ENCODE measurements around the gene TSKU.

TSKU gene

DNA sequence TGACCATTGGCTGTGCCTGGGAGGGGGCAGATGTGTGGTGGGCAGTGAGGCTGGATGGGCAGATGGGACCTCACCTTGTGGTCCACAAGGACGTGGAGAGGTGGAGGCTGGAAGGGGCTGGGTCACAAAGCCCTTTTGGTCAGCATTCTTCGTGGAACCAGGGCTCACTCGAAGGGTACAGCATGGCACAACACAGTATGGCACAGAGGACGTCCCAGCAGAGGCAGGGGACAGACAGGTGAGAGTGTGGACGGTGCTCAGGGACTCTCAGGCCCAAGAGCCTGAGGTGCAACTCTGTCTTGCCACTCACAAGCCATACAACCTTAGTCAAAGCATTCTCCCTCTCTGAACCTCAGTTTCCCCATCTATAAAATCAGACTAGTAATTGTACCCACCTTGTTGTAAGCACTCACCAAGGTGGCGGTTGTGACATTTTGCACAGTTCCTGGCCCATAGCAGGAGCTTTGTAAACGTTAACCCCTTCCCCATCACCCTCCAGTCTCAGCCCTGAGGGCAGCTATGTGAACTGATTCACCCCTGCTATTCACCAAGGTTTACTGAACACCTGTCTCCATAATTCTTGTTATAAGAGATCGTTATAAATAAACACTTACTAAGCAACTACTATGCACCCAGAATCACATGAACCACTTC is 11.6 kb upstream of the TSKU start:
- no peak for DNase-seq

DNA sequence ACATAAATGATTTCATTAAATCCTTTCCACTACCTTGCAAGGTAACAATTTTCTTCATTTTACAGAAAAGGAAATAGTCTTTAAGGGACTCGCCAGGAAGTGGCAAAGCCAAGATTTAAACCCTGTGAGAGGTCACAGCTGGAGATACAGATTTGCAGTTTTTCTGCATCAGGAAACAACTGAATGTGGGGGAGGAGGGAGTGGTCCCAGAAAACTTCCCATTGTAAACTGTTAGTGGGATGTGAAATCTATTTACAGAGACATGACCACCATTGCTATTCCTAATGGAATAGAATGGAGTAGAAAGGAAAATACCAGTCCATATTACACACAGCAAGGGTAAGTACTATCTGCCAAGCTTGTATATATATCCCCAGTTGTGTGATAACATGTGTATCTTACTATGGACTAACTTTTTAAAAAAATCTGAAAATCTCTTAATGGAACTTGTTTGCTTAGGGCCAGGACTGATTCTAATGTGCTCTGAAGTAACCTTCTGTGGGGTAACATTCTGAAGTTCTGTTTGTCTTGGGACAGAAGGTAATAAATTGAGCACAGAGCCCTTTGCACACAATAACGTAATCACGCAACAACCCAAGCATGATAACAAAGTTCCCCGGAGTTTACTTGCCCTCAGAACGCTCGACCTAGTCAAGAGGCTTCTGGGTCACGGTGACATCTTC is 10.9 kb upstream of the TSKU start:
- DNase-seq, result no peak

GRCh38 chr11:76772783-76773106 is 10.4 kb upstream of the TSKU start:
- DNase-seq, result no peak

- no peak for DNase-seq
Observed at GRCh38 chr11:76773921-76774361, 9.2 kb upstream of the TSKU start.

GRCh38 chr11:76776472-76776871 is 6.7 kb upstream of the TSKU start:
- no peak for DNase-seq

- DNase-seq, result no peak
Observed at GRCh38 chr11:76777305-76777704, 5.9 kb upstream of the TSKU start.

DNA sequence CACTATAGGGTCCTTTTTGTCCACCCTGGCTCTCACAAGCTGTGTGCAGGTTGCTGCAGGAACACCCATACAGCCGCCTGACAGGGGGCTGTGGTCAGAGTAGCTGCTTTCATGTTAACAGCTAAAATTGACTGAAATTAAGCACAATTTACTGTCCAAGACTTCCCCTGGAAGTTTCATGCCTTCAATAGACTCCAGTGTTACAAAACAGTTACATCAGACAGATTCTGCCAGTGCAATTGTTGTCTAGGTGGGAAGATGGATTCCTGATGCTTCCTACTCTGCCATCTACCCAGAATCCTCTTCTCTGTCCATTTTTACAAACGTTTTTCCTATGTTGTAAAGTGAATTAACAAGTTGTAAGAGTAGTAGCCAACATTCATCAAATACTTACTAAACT is 5.3 kb upstream of the TSKU start:
- DNase-seq, result no peak

DNA sequence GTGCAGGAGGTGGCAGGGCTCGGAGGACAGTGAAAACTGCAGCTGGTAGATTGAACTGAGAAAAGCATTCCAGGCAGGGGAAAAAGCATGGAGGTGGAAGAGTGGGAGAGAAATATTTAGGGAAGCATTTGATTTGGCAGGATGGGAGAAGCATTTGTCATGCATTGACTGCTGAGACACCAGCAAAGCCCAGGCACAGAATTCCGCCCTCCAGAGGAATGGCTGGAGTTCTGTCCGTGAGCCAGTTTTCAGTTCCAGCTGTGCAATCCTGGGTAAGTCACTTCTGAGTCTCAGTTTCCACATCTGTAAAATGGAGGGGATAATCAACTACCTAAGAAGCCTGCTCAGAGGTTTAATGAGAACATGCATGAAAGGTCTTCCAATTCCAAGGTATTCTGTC is 4.3 kb upstream of the TSKU start:
- DNase-seq, result no peak

DNA sequence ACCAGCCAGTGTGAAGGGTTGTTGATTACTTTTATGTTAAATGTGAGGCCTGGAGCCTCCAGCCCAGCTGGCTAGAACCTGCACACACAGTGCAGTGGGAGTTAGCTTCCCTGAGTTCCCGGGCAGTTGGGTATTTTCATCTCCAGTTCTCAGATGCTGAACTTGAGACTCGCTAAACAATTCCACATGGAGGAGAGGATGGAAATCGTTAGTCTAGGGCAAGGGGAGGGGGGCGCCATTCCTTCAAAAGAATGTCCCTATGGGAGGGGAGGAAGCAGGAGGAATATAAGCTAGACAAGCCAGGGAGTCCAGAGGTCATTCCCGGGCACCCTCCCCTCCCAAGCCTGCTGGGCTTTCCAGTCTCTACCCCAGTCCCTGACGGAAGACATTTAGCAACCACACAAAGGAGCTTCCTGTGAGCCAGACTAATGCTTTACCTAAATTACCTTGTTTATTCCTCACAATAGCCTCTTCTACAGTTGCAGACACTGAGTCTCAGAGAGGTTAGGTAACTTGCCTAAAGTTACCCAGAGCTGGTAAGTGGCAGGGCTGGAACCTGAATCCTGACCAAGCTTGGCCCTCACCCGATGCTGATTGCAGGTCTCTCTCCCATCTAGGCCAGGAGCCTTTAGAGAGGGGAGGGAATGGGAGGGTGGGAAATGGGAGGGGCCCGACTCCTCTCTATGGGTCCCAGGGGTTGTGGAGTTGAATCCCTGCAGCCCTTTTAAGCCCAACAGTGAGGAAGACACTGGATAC is 1.9 kb upstream of the TSKU start:
- no peak for DNase-seq

- no peak for DNase-seq
Observed at GRCh38 chr11:76781807-76782530, 1.2 kb upstream of the TSKU start.

GRCh38 chr11:76782531-76783293 is 444 bp upstream of the TSKU start:
- DNase-seq, result no peak

DNA sequence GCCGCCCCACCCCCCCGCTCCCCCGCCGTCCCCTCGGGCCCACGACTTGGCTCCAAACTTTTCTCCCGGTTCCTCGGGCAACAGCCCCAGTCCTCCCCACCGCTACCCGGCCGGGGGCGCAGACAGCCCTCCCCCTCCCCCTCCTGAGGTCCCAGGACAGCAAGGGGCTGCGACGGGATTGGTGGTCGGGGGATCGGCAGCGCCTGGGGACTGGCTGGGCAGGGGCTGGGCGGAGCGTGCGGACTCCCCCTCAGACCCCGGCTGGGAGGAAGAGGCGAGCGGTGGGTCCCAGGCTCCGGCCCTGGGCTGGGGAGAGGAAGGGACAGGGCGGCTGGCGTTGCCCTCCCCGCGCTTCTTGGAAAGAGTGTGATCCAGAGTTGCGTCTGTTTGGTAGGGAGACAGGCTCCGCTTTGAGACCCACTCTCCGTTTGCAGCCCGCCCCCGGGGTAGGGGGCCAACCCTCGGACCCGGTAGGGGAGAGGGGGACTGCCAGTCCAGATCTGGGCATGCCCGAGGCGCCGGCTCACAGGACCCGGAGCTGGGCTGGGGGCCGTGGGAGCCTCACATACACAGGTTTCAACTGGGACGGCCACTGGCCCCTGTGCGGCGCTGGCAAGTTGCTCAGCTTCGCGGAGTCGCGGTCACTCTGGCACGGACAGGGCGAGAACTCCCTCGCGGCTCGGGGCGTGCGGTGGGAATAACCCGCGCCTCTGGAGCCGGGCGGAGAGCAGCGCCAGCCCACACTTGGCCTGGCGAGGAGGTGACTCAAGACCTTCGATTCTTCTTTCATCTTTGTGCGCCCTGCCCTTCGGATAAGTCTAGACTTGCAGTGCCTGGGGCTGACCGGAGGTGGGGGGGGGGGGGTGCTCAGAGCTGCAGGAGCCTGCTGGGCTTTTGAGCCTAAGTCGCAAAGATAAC is 999 bp downstream of the TSKU start:
- no peak for DNase-seq

GRCh38 chr11:76785513-76785912 is 2.4 kb downstream of the TSKU start:
- no peak for DNase-seq

DNA sequence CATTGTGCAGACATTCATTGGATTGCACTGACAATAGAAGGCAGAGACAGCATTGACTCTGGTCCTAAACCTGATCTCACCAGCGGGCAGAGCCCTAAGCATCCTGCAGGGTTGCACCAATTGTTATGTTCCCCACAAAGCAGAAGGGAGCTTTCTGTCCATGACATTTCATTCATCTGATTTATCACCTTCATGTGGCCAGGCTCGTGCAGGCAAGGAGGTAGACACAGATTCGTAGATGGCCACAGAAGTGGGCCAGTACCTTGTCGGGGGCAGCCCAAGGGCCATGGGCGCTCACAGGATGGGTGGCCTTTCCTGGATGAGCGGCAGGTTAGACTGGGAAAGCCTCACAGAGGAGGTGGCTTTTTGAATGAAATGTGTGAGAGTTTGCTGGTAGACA is 2.9 kb downstream of the TSKU start:
- DNase-seq, result no peak

- no peak for DNase-seq
Observed at GRCh38 chr11:76786441-76787014, 3.4 kb downstream of the TSKU start.

DNA sequence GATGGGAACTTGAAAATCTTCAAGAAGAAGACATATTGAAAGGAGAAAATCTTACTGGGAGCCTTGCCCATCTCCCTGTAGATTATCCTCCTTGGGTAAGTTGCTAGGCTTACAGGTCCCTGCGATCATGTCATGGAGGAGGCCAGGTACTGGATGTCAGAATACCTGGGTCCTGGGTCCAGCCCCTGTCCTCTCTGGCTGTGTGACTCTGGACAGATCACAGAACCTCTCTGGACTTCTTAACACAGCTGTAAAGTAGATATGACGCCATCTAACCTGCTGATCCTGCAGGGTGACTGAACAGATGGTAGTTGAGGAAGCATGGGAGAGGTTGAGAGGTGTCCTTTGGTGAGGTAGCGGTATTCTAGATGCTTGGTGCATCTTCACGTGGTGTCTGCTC is 4.1 kb downstream of the TSKU start:
- no peak for DNase-seq

DNA sequence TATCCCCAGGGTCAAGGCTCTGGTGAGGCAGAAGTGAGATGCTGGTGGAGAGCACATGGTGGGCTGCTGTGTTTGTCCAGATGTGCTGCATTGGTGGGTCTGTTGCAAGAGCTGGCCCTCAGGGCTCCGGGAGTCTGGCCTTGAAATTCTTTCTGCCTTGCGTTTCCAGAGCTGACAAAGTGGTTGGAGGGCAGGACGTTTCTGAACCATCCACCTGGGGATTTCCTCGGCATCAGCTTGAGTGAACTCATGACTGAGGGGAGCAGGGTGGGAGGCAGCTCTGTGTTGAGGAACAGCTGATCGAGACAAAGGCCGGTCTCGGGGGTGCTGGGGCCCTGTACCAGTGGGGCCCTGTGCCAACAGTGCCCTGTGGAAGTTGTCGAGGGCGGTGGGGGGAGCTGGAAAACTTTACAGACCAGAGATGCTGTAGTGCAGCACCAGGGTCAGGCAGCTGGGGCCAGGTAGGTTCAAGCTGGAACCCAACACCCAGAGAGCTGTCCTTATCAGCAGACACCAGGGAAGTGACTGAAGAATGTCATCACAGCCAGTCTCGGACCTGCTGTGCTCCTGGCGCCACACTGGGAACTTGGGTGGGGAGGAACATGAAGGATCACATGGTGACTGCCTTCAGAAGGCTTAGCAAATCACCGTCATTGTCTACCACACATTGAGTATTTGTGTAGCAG is 4.9 kb downstream of the TSKU start:
- DNase-seq, result no peak

DNA sequence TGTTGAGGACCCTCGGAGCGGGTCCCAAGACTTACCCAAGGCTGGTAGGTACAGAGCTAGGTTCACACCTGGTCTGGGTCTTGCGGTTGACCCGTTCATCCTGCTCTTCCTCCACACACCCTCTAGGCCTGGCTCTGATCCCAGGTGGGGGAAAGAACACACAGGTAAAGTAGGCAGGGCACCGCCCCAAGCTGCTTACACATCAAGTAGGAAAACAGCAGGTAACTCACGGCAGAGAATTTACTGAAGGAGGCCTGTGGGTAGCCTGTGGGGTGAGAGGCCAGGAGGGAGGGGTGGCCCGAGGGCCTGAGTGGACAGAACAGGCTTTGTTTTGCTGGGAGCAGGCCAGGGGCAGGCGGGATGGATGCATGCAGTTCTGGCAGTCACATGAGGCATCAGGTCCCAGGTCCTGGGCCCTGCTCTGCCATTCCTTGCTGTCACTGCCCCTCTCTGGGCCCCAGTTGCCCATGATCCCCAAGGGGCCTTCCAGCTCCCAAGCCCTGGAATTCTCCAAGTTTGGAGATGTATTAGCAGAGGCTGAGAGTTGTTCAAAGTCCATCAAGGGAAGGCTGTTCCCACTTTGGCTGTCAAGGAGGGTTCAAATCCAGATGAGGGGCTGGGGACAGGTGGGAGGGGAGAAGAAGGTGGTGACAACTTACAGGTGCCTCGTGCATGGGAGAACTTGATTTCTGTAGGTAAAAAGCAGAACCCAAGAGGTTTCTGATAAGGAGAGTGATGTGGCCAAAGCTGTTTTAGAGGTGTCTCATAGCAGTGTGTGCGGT is 5.7 kb downstream of the TSKU start:
- no peak for DNase-seq

DNA sequence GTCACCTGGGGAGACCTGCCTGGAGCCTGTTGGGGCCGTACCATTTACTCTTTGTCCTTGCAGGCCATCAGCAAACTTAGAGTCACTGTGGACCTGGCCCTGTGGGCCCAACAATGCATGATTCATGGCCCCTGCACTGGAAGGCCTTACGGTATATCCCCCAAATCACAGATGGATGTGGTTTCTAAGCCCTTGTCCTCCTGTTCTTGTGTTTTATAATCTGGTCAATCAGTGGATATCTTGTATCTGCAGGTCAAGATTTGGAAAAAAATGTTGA is 6.2 kb downstream of the TSKU start:
- DNase-seq, result no peak

DNA sequence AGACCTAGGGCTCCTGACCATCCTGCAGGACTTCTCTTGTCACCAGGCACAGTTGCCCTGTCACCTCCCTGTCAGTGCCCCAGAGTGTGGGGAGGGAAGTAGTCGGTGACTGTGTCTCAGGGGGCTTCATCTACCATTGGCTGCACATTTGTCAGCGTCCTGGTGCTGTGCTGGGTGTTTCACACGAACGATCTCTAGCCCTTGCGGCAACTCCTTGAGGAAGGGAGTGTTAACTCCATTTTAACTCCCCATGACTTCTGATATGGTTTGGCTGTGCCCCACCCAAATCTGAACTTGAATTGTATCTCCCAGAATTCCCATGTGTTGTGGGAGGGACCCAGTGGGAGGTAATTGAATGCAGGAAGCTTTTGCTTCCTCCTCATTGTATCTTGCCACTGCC is 7.1 kb downstream of the TSKU start:
- no peak for DNase-seq
